Central memory CD8-positive, alpha-beta T cell (primary cell): Measurements from ENCODE around the gene EEF2.

ENCODE experiments used
- ATAC-seq: fragments of 150-1000 bp; cut with Tn5 transposase; replicated peaks from 2 replicates; pipeline ENCODE4 v1.10.0; 2022; ENCODE audit warnings: mild to moderate bottlenecking, moderate FRiP score, moderate number of reproducible peaks; ENCODE audit not compliant: poor library complexity, severe bottlenecking; ENCODE audit errors: extremely low read depth
- DNase-seq, 2 donors: peaks; one replicate each; pipeline ENCODE4 v3.0.0; 2021; ENCODE audit warnings: low spot score in 2 of 2
- H3K27ac Mint-ChIP-seq: one replicate; pipeline ENCODE4 v1.8.0; 2022; ENCODE audit warnings: low read depth, mild to moderate bottlenecking, moderate library complexity, mixed read lengths
- H3K27me3 Mint-ChIP-seq: one replicate; pipeline ENCODE4 v1.8.0; 2022; ENCODE audit warnings: mixed read lengths
- H3K36me3 Mint-ChIP-seq: one replicate; pipeline ENCODE4 v1.8.0; 2022; ENCODE audit warnings: mild to moderate bottlenecking, moderate library complexity, mixed read lengths; ENCODE audit not compliant: insufficient read depth
- H3K4me1 Mint-ChIP-seq: one replicate; pipeline ENCODE4 v1.8.0; 2022; ENCODE audit warnings: mixed read lengths
- H3K4me3 Mint-ChIP-seq: one replicate; pipeline ENCODE4 v1.8.0; 2022; ENCODE audit warnings: mild to moderate bottlenecking, moderate library complexity, mixed read lengths
- H3K9me3 Mint-ChIP-seq: one replicate; pipeline ENCODE4 v1.8.0; 2022; ENCODE audit warnings: mixed read lengths

The EEF2 gene

DNA sequence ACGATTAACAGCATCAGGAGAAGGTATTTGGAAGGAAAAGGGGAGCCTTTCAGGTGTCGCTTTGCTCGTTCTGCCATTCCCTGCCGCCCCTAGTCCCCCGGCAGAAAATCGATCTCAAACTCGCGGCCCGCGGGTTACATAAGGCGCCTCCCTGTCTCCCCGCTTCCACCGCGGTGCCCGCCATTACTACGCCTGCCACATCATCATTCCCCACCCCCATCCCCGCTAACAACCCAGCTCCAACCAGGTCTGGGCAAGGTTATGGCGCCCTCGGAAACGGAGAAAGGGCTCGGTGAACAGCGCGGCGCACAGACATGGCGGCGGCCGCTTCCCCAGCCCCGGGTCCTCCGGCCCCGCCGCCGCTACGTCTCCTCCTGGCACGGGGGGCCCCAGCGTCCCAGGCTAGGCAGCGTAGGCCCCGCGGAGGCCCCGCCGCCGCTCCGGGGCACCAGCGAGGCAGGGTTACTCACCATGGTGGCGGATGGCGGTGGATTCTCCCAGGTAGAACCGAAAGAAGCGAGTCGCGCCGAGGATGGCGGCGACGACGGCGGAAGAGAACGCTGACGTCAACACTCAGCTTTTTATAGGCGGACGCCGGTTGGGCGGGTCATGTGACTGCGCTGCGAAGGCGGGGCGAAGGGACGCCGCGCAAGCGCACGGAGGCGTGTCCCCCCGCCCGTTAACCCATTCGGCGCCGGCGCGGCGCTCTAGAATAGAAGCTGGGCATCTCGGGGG, at the start of gene EEF2:
Gene EEF2 (minus strand): TSS at position 556 of the 735 bp plus-strand sequence. CDS start 83 bp downstream, at position 473.
- H3K9me3 Mint-ChIP-seq = no peaks in the 10 kb centered on the region
- peak; percentile 63 for ATAC-seq
- peaks cover 44% of the 10 kb centered on the region for H3K4me1 Mint-ChIP-seq
- H3K27ac Mint-ChIP-seq = peak within 1 kb of the TSS; percentile 95
- H3K27me3 Mint-ChIP-seq = no peaks in the 10 kb centered on the region
- peak within 1 kb of the TSS; percentile 94 for H3K4me3 Mint-ChIP-seq
- peak; percentile 89 to 92 for DNase-seq
- H3K36me3 Mint-ChIP-seq = peaks cover 57% of the 10 kb centered on the region

GRCh38 chr19:4034048-4035017, 49.1 kb upstream of the EEF2 start:
- no peak overlapping the region for H3K27ac Mint-ChIP-seq
- no peaks in the 10 kb centered on the region for H3K27me3 Mint-ChIP-seq
- H3K4me1 Mint-ChIP-seq = no peaks in the 10 kb centered on the region
- no peak overlapping the region for H3K4me3 Mint-ChIP-seq
- DNase-seq (no peak), ATAC-seq (no peak)
- H3K36me3 Mint-ChIP-seq = peaks cover 17% of the 10 kb centered on the region
- no peaks in the 10 kb centered on the region for H3K9me3 Mint-ChIP-seq

DNA sequence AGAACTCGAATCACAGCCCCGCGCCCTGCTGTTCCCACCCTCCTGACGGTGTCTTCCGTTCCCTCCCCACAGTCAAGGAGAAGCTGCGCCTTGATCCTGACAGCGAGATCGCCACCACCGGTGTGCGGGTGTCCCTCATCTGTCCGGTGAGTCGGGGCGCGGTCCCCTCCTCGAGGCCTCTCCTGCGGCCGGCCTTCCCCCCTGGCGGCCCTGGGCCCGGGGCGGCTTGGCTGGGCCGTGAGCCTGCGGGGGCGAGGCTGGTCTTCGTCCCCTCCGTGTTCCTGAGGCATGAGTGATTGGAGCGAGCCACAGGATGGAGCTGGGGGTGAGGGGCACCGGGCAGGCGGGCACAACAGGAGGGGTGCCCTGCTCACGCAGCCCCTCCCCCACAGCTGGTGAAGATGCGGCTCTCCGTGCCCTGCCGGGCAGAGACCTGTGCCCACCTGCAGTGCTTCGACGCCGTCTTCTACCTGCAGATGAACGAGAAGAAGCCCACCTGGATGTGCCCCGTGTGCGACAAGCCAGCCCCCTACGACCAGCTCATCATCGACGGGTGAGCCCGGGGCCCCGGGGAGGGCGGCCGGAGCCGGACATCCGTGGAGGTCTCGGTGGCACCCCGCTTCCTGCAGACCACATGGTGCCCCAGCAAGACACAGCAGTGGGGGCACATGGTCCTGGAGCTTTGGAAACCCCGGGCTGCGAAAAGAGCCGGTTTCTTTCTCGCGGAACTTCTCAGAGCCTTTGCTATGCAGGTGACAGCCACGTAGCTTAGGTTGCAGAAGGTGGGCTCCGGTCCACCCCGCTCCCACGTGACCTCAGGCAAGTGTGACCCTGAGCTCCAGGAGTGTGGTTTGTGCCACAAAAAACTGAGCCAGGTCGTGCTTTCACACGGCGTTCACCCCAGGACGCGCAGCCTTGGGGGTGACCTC, 48.0 kb upstream of the EEF2 start:
- DNase-seq (no peak), ATAC-seq (no peak)
- H3K36me3 Mint-ChIP-seq = peaks cover 19% of the 10 kb centered on the region
- no peaks in the 10 kb centered on the region for H3K27me3 Mint-ChIP-seq
- H3K9me3 Mint-ChIP-seq = no peaks in the 10 kb centered on the region
- no peak overlapping the region for H3K4me3 Mint-ChIP-seq
- H3K27ac Mint-ChIP-seq = no peak overlapping the region
- H3K4me1 Mint-ChIP-seq = no peaks in the 10 kb centered on the region

- ATAC-seq = no peak
These were observed 47.2 kb upstream of the EEF2 start for GRCh38 chr19:4032436-4032835.

DNA sequence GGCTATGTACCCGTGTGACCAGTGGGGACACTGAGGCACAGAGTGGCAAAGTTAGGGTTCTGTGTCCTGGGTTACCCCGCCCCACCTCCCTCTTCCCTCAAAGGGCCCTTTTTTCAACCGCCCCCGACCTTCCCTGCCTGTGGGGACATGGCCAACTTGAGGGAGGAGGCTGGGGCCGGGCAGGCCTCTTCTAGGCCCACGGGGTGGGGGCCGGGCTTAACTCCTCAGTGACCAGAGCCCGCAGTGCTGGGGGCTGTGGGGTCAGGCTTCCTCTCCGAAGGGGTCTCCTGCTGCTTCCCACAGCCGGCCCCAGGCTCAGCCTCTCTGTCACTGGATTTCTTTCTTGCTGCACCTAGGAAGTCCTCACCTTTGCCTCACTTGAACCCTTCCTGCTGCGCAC, 46.2 kb upstream of the EEF2 start:
- ATAC-seq (no peak), DNase-seq (no peak)
- H3K27ac Mint-ChIP-seq = no peak overlapping the region
- H3K4me1 Mint-ChIP-seq = no peaks in the 10 kb centered on the region
- H3K27me3 Mint-ChIP-seq = no peaks in the 10 kb centered on the region
- H3K36me3 Mint-ChIP-seq = peaks cover 24% of the 10 kb centered on the region
- H3K4me3 Mint-ChIP-seq = no peak overlapping the region
- H3K9me3 Mint-ChIP-seq = no peaks in the 10 kb centered on the region

More at GRCh38 chr19:4032436-4032835, 47.2 kb upstream of the EEF2 start:
- H3K27ac Mint-ChIP-seq = no peak overlapping the region
- no peaks in the 10 kb centered on the region for H3K4me1 Mint-ChIP-seq
- peaks cover 21% of the 10 kb centered on the region for H3K36me3 Mint-ChIP-seq
- no peaks in the 10 kb centered on the region for H3K27me3 Mint-ChIP-seq
- no peak overlapping the region for H3K4me3 Mint-ChIP-seq
- no peak for DNase-seq
- no peaks in the 10 kb centered on the region for H3K9me3 Mint-ChIP-seq

DNA sequence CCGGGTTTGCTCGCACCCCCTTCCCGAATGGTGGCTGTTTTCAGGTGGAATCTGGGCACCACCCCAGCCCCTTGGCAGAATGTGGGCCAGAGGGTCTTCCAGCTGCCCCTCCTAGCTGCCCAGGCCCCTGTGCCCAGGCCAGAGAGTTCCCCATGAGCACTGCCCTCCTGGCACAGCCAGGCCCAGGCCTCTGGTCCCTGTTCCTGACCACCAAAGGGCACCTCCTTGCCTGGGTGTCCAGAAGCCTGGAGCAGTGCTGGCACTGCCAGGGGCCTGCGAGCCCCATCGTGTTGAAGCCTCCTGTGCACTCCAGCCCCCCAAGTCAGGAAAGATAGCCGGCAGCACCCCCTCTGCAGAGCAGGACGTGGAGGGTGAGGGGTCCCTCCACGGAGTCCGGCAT, 45.7 kb upstream of the EEF2 start:
- no peaks in the 10 kb centered on the region for H3K9me3 Mint-ChIP-seq
- no peaks in the 10 kb centered on the region for H3K4me1 Mint-ChIP-seq
- DNase-seq (no peak), ATAC-seq (no peak)
- H3K27ac Mint-ChIP-seq = no peak overlapping the region
- H3K36me3 Mint-ChIP-seq = peaks cover 24% of the 10 kb centered on the region
- no peaks in the 10 kb centered on the region for H3K27me3 Mint-ChIP-seq
- no peak overlapping the region for H3K4me3 Mint-ChIP-seq

DNA sequence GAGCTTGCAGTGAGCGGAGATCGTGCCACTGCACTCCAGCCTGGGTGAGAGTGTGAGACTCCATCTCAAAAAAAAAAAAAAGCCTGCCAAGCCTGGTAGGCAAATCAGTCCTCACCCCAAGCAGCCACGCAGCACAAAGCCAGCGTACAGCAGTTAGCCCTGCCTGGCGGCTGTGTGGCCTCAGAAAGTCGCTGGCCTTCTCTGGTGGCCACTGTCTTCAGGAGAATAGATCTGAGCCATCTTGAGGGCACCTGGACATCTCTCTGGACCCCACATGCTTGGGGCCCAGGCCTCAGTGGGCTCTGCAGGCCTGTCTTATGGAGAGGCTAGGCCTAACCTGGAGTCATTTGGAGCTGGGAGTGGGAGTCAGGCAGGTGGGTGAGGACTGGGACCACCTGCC, 45.3 kb upstream of the EEF2 start:
- DNase-seq = no peak
- ATAC-seq = no peak
- Mint-ChIP-seq H3K9me3 (no peaks in the 10 kb centered on the region), H3K36me3 (peaks cover 24% of the 10 kb centered on the region), H3K27ac (no peak overlapping the region), H3K27me3 (no peaks in the 10 kb centered on the region), H3K4me1 (no peaks in the 10 kb centered on the region), H3K4me3 (no peak overlapping the region)

GRCh38 chr19:4029247-4029614, 44.0 kb upstream of the EEF2 start:
- H3K9me3 Mint-ChIP-seq = no peaks in the 10 kb centered on the region
- H3K36me3 Mint-ChIP-seq = peaks cover 28% of the 10 kb centered on the region
- H3K27me3 Mint-ChIP-seq = no peaks in the 10 kb centered on the region
- no peaks in the 10 kb centered on the region for H3K4me1 Mint-ChIP-seq
- H3K4me3 Mint-ChIP-seq = no peak overlapping the region
- no peak overlapping the region for H3K27ac Mint-ChIP-seq
- DNase-seq = no peak
- ATAC-seq = no peak

GRCh38 chr19:4028334-4029246, 43.3 kb upstream of the EEF2 start:
- ATAC-seq = no peak
- DNase-seq = no peak
- no peak overlapping the region for H3K4me3 Mint-ChIP-seq
- H3K36me3 Mint-ChIP-seq = peaks cover 28% of the 10 kb centered on the region
- no peaks in the 10 kb centered on the region for H3K9me3 Mint-ChIP-seq
- no peak overlapping the region for H3K27ac Mint-ChIP-seq
- no peaks in the 10 kb centered on the region for H3K4me1 Mint-ChIP-seq
- H3K27me3 Mint-ChIP-seq = no peaks in the 10 kb centered on the region

- Mint-ChIP-seq H3K4me1 (no peaks in the 10 kb centered on the region), H3K4me3 (no peak overlapping the region), H3K9me3 (no peaks in the 10 kb centered on the region), H3K27me3 (no peaks in the 10 kb centered on the region), H3K27ac (no peak overlapping the region), H3K36me3 (peaks cover 26% of the 10 kb centered on the region)
- ATAC-seq (no peak), DNase-seq (no peak)
These were observed 41.9 kb upstream of the EEF2 start for GRCh38 chr19:4027146-4027545.

- ATAC-seq = no peak
- no peak for DNase-seq
- Mint-ChIP-seq H3K36me3 (peaks cover 23% of the 10 kb centered on the region), H3K4me1 (peaks cover 5% of the 10 kb centered on the region), H3K9me3 (no peaks in the 10 kb centered on the region), H3K27ac (no peak overlapping the region), H3K27me3 (no peaks in the 10 kb centered on the region), H3K4me3 (no peak overlapping the region)
These were observed 40.1 kb upstream of the EEF2 start for GRCh38 chr19:4025317-4025716.
